Tibial nerve (tissue), 4 donors: ENCODE measurements around the gene MLN. TPM values are rescaled to one million over a fixed set of nuclear protein-coding genes. Genes with fewer than 3 reads are reported as not detected.

Source experiments
- DNase-seq, 2 donors: peaks; one replicate each; pipeline ENCODE4 v3.0.0-alpha.2; 2019; ENCODE audit warnings: low spot score in 2 of 2
- H3K27ac ChIP-seq, 4 donors: fragments of 200-600 bp; sonication (generic) in 3 of 4; one replicate each; pipeline ENCODE4 v1.5.1; 2017 to 2019; ENCODE audit warnings: mild to moderate bottlenecking in 1 of 4
- H3K27me3 ChIP-seq, 2 donors: fragments of 200-600 bp; sonication (generic) in 1 of 2; one replicate each; pipeline versions ENCODE4 v1.5.1 to v1.6.0; 2017 to 2019
- H3K36me3 ChIP-seq, 3 donors: fragments of 200-600 bp; sonication (generic); one replicate each; pipeline ENCODE4 v1.5.1; 2018 to 2019
- H3K4me1 ChIP-seq, 4 donors: fragments of 200-600 bp; sonication (generic) in 3 of 4; one replicate each; pipeline ENCODE4 v1.5.1; 2017 to 2019
- H3K4me3 ChIP-seq, 4 donors: fragments of 200-600 bp; sonication (generic) in 3 of 4; one replicate each; pipeline ENCODE4 v1.5.1; 2017 to 2019; ENCODE audit warnings: mild to moderate bottlenecking in 1 of 4, moderate library complexity in 1 of 4
- H3K9me3 ChIP-seq, 4 donors: fragments of 200-600 bp; sonication (generic) in 3 of 4; one replicate each; pipeline ENCODE4 v1.5.1; 2017 to 2019
- CTCF ChIP-seq, 5 experiments: fragments of 200-600 bp in 3 of 5; fragments of 450-650 bp in 2 of 5; sonication (generic) in 3 of 5; IDR thresholded peaks; one replicate each; pipeline ENCODE4 v1.5.1; 2016 to 2019; ENCODE audit warnings: antibody characterized with exemption in 5 of 5, mild to moderate bottlenecking in 3 of 5, moderate library complexity in 2 of 5
- EP300 ChIP-seq, 2 donors: sonication (generic); formaldehyde crosslinking; IDR thresholded peaks; one replicate each; pipeline ENCODE4 v1.6.1; 2017; ENCODE audit warnings: antibody characterized with exemption in 2 of 2, mild to moderate bottlenecking in 1 of 2
- POLR2A ChIP-seq, 2 donors: fragments of 450-650 bp; IDR thresholded peaks; one replicate each; pipeline ENCODE4 v1.6.1; 2017; ENCODE audit warnings: antibody characterized with exemption in 2 of 2, mild to moderate bottlenecking in 2 of 2, moderate library complexity in 2 of 2
- WGBS, 2 donors: methylation state at CpG; one replicate each; pipeline ENCODE4 v1.1.5; 2018; 5-methylcytosine and 5-hydroxymethylcytosine counted together
- total RNA-seq, 4 donors: library from RNA; depleted of rRNA; stranded (reverse); fragments of >200 nt; gene quantifications; one replicate each; pipeline ENCODE4 v1.1.0, GENCODE V29; 2016

The MLN gene
- total RNA-seq, 4 donors from 2014 or later, result not detected

DNA sequence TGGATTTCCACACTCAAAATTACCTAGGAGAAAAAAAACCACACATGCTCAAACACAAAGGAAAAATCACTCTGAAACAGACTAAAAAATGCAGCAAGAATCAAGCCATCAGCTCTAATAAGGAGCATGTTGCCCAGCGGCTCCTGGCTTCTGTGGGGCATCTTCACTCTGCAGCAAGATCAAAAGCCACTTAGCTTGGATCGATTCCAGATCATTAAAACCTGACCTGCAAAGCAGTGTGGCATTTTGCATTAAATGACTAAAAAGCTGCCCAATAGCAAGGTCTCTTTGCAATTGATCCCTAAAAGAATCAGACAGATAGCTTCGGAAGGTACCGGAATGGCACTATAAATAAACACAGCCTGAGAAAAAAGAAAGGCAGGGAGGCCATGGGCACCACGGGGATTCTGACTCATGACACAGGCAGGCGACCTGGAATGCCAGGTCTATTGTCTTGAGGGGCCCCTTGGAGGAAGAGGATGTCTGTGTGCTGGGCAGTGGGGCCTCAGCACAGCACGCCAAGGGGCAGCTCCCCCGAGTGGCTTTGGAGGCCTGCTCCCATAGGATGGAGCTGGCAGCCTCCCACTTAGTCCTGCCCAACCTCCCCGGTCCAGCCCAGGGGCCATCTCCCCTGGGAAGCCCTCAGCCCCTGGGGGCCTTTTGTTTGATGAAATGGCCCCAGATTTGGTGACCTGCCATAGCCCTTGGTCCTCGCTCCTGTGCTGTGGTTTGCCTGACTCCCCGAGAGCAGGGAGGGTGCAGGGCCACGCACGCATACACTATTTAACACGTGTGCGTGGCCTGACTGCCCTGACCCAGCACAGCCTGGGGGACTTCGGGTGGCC, 22.4 kb downstream of the MLN start:
- no peaks in the 10 kb centered on the region for H3K27me3 ChIP-seq
- peaks cover 0 to 33% (median 9%) of the 10 kb centered on the region in 4 donors for H3K4me1 ChIP-seq
- H3K36me3 ChIP-seq, result peaks cover 5 to 96% (median 46%) of the 10 kb centered on the region in 3 donors
- no peak overlapping the region for H3K27ac ChIP-seq
- no peak for DNase-seq
- no peak for TF ChIP-seq EP300 (IDR thresholded peaks at IDR 0.05)
- no peak for TF ChIP-seq POLR2A (IDR thresholded peaks at IDR 0.05)
- TF ChIP-seq CTCF (IDR thresholded peaks at IDR 0.05), result no peak
- WGBS, 2 donors, result 67 to 68% methylated on average over 15 to 16 of the region's 16 CpGs
- H3K4me3 ChIP-seq, result no peak overlapping the region
- no peaks in the 10 kb centered on the region for H3K9me3 ChIP-seq

- H3K36me3 ChIP-seq, result peaks cover 10 to 100% (median 59%) of the 10 kb centered on the region in 3 donors
- no peak for DNase-seq
- WGBS, 2 donors, result 84 to 89% methylated on average over 12 to 14 of the region's 14 CpGs
- H3K27ac ChIP-seq, result no peak overlapping the region
- no peaks in the 10 kb centered on the region for H3K9me3 ChIP-seq
- H3K4me3 ChIP-seq, result no peak overlapping the region
- H3K27me3 ChIP-seq, result no peaks in the 10 kb centered on the region
- TF ChIP-seq CTCF (IDR thresholded peaks at IDR 0.05), result no peak
- peaks cover 0 to 18% (median 0%) of the 10 kb centered on the region in 4 donors for H3K4me1 ChIP-seq
Observed at GRCh38 chr6:33779895-33780294, 23.9 kb downstream of the MLN start.

DNA sequence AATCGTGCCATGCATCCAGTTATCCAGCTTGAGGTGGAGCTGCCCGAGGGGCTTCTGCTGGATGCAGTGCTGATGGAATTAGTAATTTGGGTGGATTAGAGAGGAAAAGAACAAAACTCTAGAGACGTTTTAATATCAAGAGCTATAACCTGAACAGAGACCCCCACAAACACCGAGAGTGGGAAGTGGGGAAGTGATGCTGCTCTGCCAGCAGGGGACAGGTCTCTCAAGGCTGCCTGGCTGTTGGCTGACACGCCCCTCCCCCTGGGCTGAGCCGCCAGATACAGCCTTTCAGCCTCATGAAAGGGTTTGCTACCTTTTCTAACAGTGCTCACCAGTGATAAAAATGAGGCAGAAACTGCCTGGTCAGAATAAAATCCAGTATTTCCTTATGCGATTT, 24.5 kb downstream of the MLN start:
- peaks cover 11 to 100% (median 62%) of the 10 kb centered on the region in 3 donors for H3K36me3 ChIP-seq
- H3K9me3 ChIP-seq, result no peaks in the 10 kb centered on the region
- H3K27me3 ChIP-seq, result no peaks in the 10 kb centered on the region
- no peak for DNase-seq
- WGBS, 2 donors, result 75 to 76% methylated on average over 7 of the region's 7 CpGs
- H3K4me3 ChIP-seq, result no peak overlapping the region
- no peak for TF ChIP-seq CTCF (IDR thresholded peaks at IDR 0.05)
- peaks cover 0 to 13% (median 0%) of the 10 kb centered on the region in 4 donors for H3K4me1 ChIP-seq
- no peak overlapping the region for H3K27ac ChIP-seq

DNA sequence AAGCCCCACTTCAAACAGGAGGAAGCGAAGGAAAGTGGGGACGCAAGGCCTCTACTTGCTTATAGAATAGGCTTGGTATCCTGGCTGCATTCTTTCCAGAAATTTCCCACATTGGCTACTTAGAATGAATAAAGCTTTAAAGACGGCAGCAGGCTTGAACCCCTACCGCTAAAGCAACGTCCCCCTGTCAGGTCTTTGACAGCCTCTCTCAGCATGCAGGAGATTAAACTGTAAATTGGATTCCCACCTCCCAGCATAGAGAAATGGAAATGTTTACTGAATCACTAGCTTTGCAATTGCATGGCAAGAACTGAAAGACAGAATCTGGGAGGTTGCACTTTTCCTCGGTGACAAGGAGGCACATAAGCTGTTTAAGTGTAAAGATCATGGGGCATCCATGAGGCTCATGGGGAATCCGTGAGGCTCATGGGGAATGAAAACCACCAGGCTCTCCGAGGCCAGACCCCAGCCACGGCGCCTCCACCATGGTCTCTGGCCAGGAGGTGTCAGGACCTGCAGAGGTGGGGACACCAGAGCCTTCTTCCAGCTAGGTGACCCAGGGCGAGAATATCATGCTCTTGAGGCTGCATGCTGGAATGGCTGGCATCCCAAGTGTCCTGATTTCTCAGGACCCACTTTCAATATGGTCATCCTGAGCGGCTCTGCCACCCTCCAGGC, 25.2 kb downstream of the MLN start:
- Histone ChIP-seq H3K4me3 (no peak overlapping the region), H3K36me3 (peaks cover 11 to 99% (median 57%) of the 10 kb centered on the region in 3 donors), H3K27me3 (no peaks in the 10 kb centered on the region), H3K9me3 (no peaks in the 10 kb centered on the region), H3K4me1 (peaks cover 0 to 13% (median 0%) of the 10 kb centered on the region in 4 donors), H3K27ac (no peak overlapping the region)
- DNase-seq, result no peak
- WGBS, 2 donors, result 80 to 87% methylated on average over 11 to 12 of the region's 12 CpGs
- TF ChIP-seq POLR2A (IDR thresholded peaks at IDR 0.05) (no peak), EP300 (IDR thresholded peaks at IDR 0.05) (no peak), CTCF (IDR thresholded peaks at IDR 0.05) (no peak)
